Measurements from ENCODE around the gene UNC5B. TPM values are rescaled to one million over a fixed set of nuclear protein-coding genes. Genes with fewer than 3 reads are reported as not detected.

UNC5B gene
- total RNA-seq, 2 experiments from 2014 or later, result 0.05 TPM; not detected in 1

GRCh38 chr10:71209731-71210541, 2.4 kb upstream of the UNC5B start:
- DNase-seq (no peak), ATAC-seq (no peak)
- Mint-ChIP-seq H3K9me3 (ENCODE audit: insufficient read depth) (no peaks in the 10 kb centered on the region), H3K27ac (no peak overlapping the region), H3K4me3 (no peak overlapping the region), H3K27me3 (ENCODE audit: low read depth) (peaks cover 64% of the 10 kb centered on the region), H3K36me3 (ENCODE audit: low read depth) (no peaks in the 10 kb centered on the region), H3K4me1 (ENCODE audit: low read depth) (peaks cover 12% of the 10 kb centered on the region)
- ChIA-PET CTCF (interaction anchor here (0.8 to 1.4 kb wide), 3 partner anchors 36 to 307 kb away, joined by 3 to 6 read pairs (median 3); no protein-coding TSS in a partner anchor), POLR2A (no interaction called here)

GRCh38 chr10:71210542-71210871, 1.9 kb upstream of the UNC5B start:
- H3K27me3 Mint-ChIP-seq (ENCODE audit: low read depth), result peaks cover 68% of the 10 kb centered on the region
- ChIA-PET POLR2A (no interaction called here), CTCF (interaction anchor here (0.8 kb wide), 1 partner anchor 307 kb away, joined by 3 read pairs; no protein-coding TSS in a partner anchor)
- no peak overlapping the region for H3K4me3 Mint-ChIP-seq
- DNase-seq (no peak), ATAC-seq (no peak)
- no peaks in the 10 kb centered on the region for H3K9me3 Mint-ChIP-seq (ENCODE audit: insufficient read depth)
- no peak overlapping the region for H3K27ac Mint-ChIP-seq
- H3K36me3 Mint-ChIP-seq (ENCODE audit: low read depth), result no peaks in the 10 kb centered on the region
- H3K4me1 Mint-ChIP-seq (ENCODE audit: low read depth), result peaks cover 12% of the 10 kb centered on the region

- H3K27ac Mint-ChIP-seq, result no peak overlapping the region
- H3K9me3 Mint-ChIP-seq (ENCODE audit: insufficient read depth), result no peaks in the 10 kb centered on the region
- POLR2A ChIA-PET, result no interaction called here
- no peaks in the 10 kb centered on the region for H3K36me3 Mint-ChIP-seq (ENCODE audit: low read depth)
- DNase-seq (no peak), ATAC-seq (no peak)
- peaks cover 12% of the 10 kb centered on the region for H3K4me1 Mint-ChIP-seq (ENCODE audit: low read depth)
- H3K4me3 Mint-ChIP-seq, result no peak overlapping the region
- CTCF ChIA-PET, result interaction anchor here (0.8 kb wide), 1 partner anchor 308 kb away, joined by 3 read pairs; no protein-coding TSS in a partner anchor
- peaks cover 73% of the 10 kb centered on the region for H3K27me3 Mint-ChIP-seq (ENCODE audit: low read depth)
Observed at GRCh38 chr10:71211053-71211452, 1.3 kb upstream of the UNC5B start.

- H3K4me3 Mint-ChIP-seq, result peak overlapping the region; percentile 15
- no peak for ATAC-seq
- peaks cover 74% of the 10 kb centered on the region for H3K27me3 Mint-ChIP-seq (ENCODE audit: low read depth)
- no peak overlapping the region for H3K27ac Mint-ChIP-seq
- ChIA-PET POLR2A (no interaction called here), CTCF (no interaction called here)
- H3K4me1 Mint-ChIP-seq (ENCODE audit: low read depth), result peaks cover 14% of the 10 kb centered on the region
- H3K36me3 Mint-ChIP-seq (ENCODE audit: low read depth), result no peaks in the 10 kb centered on the region
- DNase-seq, result no peak
- H3K9me3 Mint-ChIP-seq (ENCODE audit: insufficient read depth), result no peaks in the 10 kb centered on the region
Observed at GRCh38 chr10:71211775-71212317, 524 bp upstream of the UNC5B start.

- ATAC-seq, result peak; percentile 47
Observed at GRCh38 chr10:71213127-71213621, 804 bp downstream of the UNC5B start.

GRCh38 chr10:71213761-71214440, 1.5 kb downstream of the UNC5B start:
- H3K27ac Mint-ChIP-seq, result no peak overlapping the region
- no peaks in the 10 kb centered on the region for H3K36me3 Mint-ChIP-seq (ENCODE audit: low read depth)
- peaks cover 74% of the 10 kb centered on the region for H3K27me3 Mint-ChIP-seq (ENCODE audit: low read depth)
- POLR2A ChIA-PET, result no interaction called here
- ATAC-seq (no peak), DNase-seq (no peak)
- no peak overlapping the region for H3K4me3 Mint-ChIP-seq
- peaks cover 17% of the 10 kb centered on the region for H3K4me1 Mint-ChIP-seq (ENCODE audit: low read depth)
- H3K9me3 Mint-ChIP-seq (ENCODE audit: insufficient read depth), result no peaks in the 10 kb centered on the region
- CTCF ChIA-PET, result no interaction called here

More at GRCh38 chr10:71213127-71213621, 804 bp downstream of the UNC5B start:
- ChIA-PET POLR2A (no interaction called here), CTCF (no interaction called here)
- no peaks in the 10 kb centered on the region for H3K36me3 Mint-ChIP-seq (ENCODE audit: low read depth)
- no peak overlapping the region for H3K27ac Mint-ChIP-seq
- peak overlapping the region; percentile 49 for H3K4me3 Mint-ChIP-seq
- peaks cover 17% of the 10 kb centered on the region for H3K4me1 Mint-ChIP-seq (ENCODE audit: low read depth)
- H3K9me3 Mint-ChIP-seq (ENCODE audit: insufficient read depth), result no peaks in the 10 kb centered on the region
- H3K27me3 Mint-ChIP-seq (ENCODE audit: low read depth), result peaks cover 70% of the 10 kb centered on the region
- DNase-seq, result peak; percentile 65

GRCh38 chr10:71214641-71215559, 2.5 kb downstream of the UNC5B start:
- H3K27ac Mint-ChIP-seq, result no peak overlapping the region
- CTCF ChIA-PET, result no interaction called here
- H3K4me1 Mint-ChIP-seq (ENCODE audit: low read depth), result peaks cover 17% of the 10 kb centered on the region
- DNase-seq (no peak), ATAC-seq (no peak)
- H3K9me3 Mint-ChIP-seq (ENCODE audit: insufficient read depth), result no peaks in the 10 kb centered on the region
- H3K4me3 Mint-ChIP-seq, result no peak overlapping the region
- POLR2A ChIA-PET, result no interaction called here
- H3K27me3 Mint-ChIP-seq (ENCODE audit: low read depth), result peaks cover 77% of the 10 kb centered on the region
- H3K36me3 Mint-ChIP-seq (ENCODE audit: low read depth), result no peaks in the 10 kb centered on the region

- ChIA-PET POLR2A (no interaction called here), CTCF (interaction anchor here (1.4 kb wide), 2 partner anchors 40 to 291 kb away, joined by 3 to 4 read pairs; no protein-coding TSS in a partner anchor)
- peaks cover 69% of the 10 kb centered on the region for H3K27me3 Mint-ChIP-seq (ENCODE audit: low read depth)
- ATAC-seq, result no peak
- no peaks in the 10 kb centered on the region for H3K36me3 Mint-ChIP-seq (ENCODE audit: low read depth)
- H3K4me1 Mint-ChIP-seq (ENCODE audit: low read depth), result peaks cover 17% of the 10 kb centered on the region
- DNase-seq, result no peak
- no peak overlapping the region for H3K4me3 Mint-ChIP-seq
- no peaks in the 10 kb centered on the region for H3K9me3 Mint-ChIP-seq (ENCODE audit: insufficient read depth)
- H3K27ac Mint-ChIP-seq, result no peak overlapping the region
Observed at GRCh38 chr10:71216363-71216695, 4.0 kb downstream of the UNC5B start.

GRCh38 chr10:71216751-71217265, 4.4 kb downstream of the UNC5B start:
- H3K4me1 Mint-ChIP-seq (ENCODE audit: low read depth), result peaks cover 16% of the 10 kb centered on the region
- no peak for ATAC-seq
- no peak for DNase-seq

GRCh38 chr10:71217266-71218045, 5.1 kb downstream of the UNC5B start:
- POLR2A ChIA-PET, result no interaction called here
- Mint-ChIP-seq H3K27me3 (ENCODE audit: low read depth) (peaks cover 65% of the 10 kb centered on the region), H3K9me3 (ENCODE audit: insufficient read depth) (no peaks in the 10 kb centered on the region), H3K4me3 (peak overlapping the region; percentile 50), H3K27ac (no peak overlapping the region), H3K36me3 (ENCODE audit: low read depth) (no peaks in the 10 kb centered on the region), H3K4me1 (ENCODE audit: low read depth) (peaks cover 14% of the 10 kb centered on the region)
- CTCF ChIA-PET, result interaction anchor here (1.3 to 1.4 kb wide), 3 partner anchors 9 to 292 kb away, joined by 3 to 4 read pairs (median 4); no protein-coding TSS in a partner anchor
- ATAC-seq, result peak; percentile 48
- DNase-seq, result peak; percentile 29

More at GRCh38 chr10:71216751-71217265, 4.4 kb downstream of the UNC5B start:
- ChIA-PET POLR2A (no interaction called here), CTCF (interaction anchor here (1.3 to 1.4 kb wide), 3 partner anchors 8 to 292 kb away, joined by 3 to 4 read pairs (median 4); no protein-coding TSS in a partner anchor)
- Mint-ChIP-seq H3K27me3 (ENCODE audit: low read depth) (peaks cover 68% of the 10 kb centered on the region), H3K9me3 (ENCODE audit: insufficient read depth) (no peaks in the 10 kb centered on the region), H3K36me3 (ENCODE audit: low read depth) (no peaks in the 10 kb centered on the region), H3K27ac (no peak overlapping the region), H3K4me3 (peak overlapping the region; percentile 34)

Data from activated CD8-positive, alpha-beta T cell treated with anti-CD3 and anti-CD28 coated beads, Interleukin-2, amount 10 ng/mL, durations not matched to agents 7 days and 5 days (primary cell).